Measurements from ENCODE around the gene CGB1.

DNA sequence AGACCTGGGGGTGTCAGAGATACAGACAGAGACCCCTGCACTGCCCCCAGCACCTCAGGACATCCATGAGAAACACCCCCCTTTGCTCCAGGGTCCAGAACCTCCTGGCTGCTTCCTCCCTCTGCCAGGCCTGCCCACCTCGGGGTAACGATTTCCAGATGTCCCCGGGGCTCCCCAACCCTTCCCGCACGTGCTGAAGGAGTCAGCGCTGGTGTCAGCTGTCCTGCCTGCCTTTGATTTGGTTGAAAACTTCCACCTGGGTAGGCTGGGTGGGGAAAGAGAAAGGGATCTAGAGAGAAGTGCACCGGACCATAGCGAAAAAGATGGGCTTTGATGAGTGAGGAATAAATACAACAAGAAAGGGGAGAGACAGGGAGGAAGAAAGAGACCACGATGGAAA, 22.4 kb upstream of the CGB1 start:
- TF ChIP-seq SP1 (IDR thresholded peaks at IDR 0.05; ENCODE audit: low read depth, low read length) (no peak), CHD2 (IDR thresholded peaks at IDR 0.05; ENCODE audit: low read length) (no peak), TEAD4 (IDR thresholded peaks at IDR 0.05; ENCODE audit: low read depth, low read length) (no peak), EP300 (IDR thresholded peaks at IDR 0.05; ENCODE audit: borderline replicate concordance in 1 of 2, low read depth in 2 of 2, low read length in 2 of 2) (no peak), ZNF274 (IDR thresholded peaks at IDR 0.05; ENCODE audit: borderline replicate concordance, extremely low read depth, low read length) (no peak), KDM1A (IDR thresholded peaks at IDR 0.05; ENCODE audit: borderline replicate concordance, low read length) (no peak), JUND (IDR thresholded peaks at IDR 0.05; ENCODE audit: low read length) (no peak), YY1 (IDR thresholded peaks at IDR 0.05; ENCODE audit: low read depth, low read length) (no peak), CTCF (IDR thresholded peaks at IDR 0.05; ENCODE audit: control extremely low read depth in 1 of 3, insufficient read depth in 1 of 3, low read depth in 1 of 3, low read length in 3 of 3) (no peak), EZH2 (IDR thresholded peaks at IDR 0.05; ENCODE audit: low read depth, low read length, severe bottlenecking) (no peak)
- TF ChIP-seq, protein P1, sequence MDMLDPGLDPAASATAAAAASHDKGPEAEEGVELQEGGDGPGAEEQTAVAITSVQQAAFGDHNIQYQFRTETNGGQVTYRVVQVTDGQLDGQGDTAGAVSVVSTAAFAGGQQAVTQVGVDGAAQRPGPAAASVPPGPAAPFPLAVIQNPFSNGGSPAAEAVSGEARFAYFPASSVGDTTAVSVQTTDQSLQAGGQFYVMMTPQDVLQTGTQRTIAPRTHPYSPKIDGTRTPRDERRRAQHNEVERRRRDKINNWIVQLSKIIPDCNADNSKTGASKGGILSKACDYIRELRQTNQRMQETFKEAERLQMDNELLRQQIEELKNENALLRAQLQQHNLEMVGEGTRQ (IDR thresholded peaks at IDR 0.05; ENCODE audit: low read length), result no peak

All from H1 (cell line).